ENCODE measurements around the gene HSPG2.
A peak's percentile ranks its signal among the peaks of the same experiment; 100 is the strongest.

The HSPG2 gene

DNA sequence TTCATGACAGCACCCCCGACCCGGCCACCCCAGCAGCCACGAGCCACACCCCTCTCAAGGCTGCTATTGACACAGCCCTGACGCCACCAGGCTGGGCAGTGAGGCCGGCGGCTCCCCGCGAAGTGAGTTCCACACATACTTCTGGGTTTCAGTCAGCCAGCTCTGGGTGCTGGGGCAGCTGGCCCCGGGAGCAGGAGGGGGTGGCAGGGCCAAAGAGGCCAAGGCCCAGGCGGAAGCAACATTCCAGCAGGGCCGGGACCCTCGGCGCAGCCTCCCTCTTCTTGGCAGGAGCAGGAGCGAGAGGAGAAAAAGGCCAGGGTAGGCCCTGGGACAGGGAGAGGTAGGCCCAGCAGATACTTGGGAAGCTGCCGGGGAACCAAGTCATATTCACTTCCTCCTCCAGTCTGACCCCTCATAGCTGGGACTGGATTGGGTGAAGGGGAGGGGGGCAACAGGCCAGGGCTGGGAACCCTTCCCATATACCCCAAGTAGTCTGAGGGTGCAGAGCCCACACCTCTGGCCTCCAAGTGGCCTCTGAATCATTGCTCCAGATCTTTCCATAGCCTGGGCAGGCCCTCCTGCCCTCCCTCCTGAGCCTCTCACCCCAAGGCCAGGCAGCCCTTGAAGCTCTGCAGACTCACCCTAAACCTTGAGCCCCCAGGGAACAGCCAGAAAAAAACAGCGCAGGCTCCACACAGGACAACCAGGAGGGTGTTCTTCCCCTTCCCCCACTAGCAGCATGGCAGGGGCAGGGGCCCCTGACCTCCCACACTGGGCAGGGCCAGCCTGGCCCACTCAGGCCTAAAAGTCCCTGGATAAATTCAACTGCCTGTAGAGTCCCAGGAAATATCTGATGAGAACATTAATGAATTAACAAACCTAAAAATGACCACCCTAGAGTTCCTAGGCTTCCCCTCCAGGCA, 5.7 kb downstream of the HSPG2 start:
- H3K27me3 ChIP-seq (ENCODE audit: control insufficient read depth in 1 of 2, insufficient read depth in 2 of 2, low read length in 2 of 2) = no peaks in the 10 kb centered on the region
- H3K4me3 ChIP-seq (ENCODE audit: low read length in 2 of 2) = peak overlapping the region; percentile 2 to 60
- peaks cover 80% of the 10 kb centered on the region for H3K4me1 ChIP-seq (ENCODE audit: control insufficient read depth, insufficient read depth, low read length)
- H3K9ac ChIP-seq (ENCODE audit: low read length in 2 of 2) = peak overlapping the region; percentile 74 to 83
- no peaks in the 10 kb centered on the region for H3K9me3 ChIP-seq (ENCODE audit: control insufficient read depth in 2 of 2, low read length in 2 of 2)
- H3K36me3 ChIP-seq (ENCODE audit: control insufficient read depth in 2 of 2, insufficient read depth in 2 of 2, low read length in 2 of 2) = peaks cover 0 to 2% of the 10 kb centered on the region in 2 donors
- H3K27ac ChIP-seq (ENCODE audit: low read length) = peak overlapping the region; percentile 95

GRCh38 chr1:21930629-21931170, 6.4 kb downstream of the HSPG2 start:
- H3K27ac ChIP-seq (ENCODE audit: low read length) = peak overlapping the region; percentile 95
- peaks cover 0 to 2% of the 10 kb centered on the region in 2 donors for H3K36me3 ChIP-seq (ENCODE audit: control insufficient read depth in 2 of 2, insufficient read depth in 2 of 2, low read length in 2 of 2)
- peak overlapping the region; percentile 51 to 83 for H3K9ac ChIP-seq (ENCODE audit: low read length in 2 of 2)
- H3K27me3 ChIP-seq (ENCODE audit: control insufficient read depth in 1 of 2, insufficient read depth in 2 of 2, low read length in 2 of 2) = no peaks in the 10 kb centered on the region
- no peaks in the 10 kb centered on the region for H3K9me3 ChIP-seq (ENCODE audit: control insufficient read depth in 2 of 2, low read length in 2 of 2)
- H3K4me3 ChIP-seq (ENCODE audit: low read length in 2 of 2) = peak overlapping the region in 1 of 2 donors; percentile 60
- H3K4me1 ChIP-seq (ENCODE audit: control insufficient read depth, insufficient read depth, low read length) = peaks cover 80% of the 10 kb centered on the region

DNA sequence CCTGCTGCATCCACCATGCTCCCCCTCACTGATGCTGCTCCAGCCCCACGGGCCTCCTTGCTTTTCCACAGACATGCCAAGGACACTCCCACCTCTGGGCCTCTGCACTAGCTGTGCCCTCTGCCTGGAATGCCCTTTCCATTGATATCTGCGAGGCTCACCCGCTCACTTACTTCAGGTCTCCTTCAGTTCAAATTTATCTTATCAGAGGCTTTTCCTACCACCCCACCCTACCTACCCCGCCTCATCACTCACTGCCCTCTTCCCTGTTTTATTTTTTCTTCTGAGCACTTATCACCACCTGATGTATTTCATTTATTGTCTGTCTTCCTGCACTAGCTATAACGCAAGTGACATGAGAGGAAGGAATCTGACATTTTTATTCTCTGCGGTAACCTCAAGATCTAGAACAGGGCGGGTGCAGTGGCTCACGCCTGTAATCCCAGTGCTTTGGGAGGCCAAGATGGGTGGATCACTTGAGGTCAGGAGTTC, 7.0 kb downstream of the HSPG2 start:
- no peaks in the 10 kb centered on the region for H3K27me3 ChIP-seq (ENCODE audit: control insufficient read depth in 1 of 2, insufficient read depth in 2 of 2, low read length in 2 of 2)
- peak overlapping the region; percentile 95 for H3K27ac ChIP-seq (ENCODE audit: low read length)
- peaks cover 0 to 2% of the 10 kb centered on the region in 2 donors for H3K36me3 ChIP-seq (ENCODE audit: control insufficient read depth in 2 of 2, insufficient read depth in 2 of 2, low read length in 2 of 2)
- peak overlapping the region; percentile 29 to 34 for H3K9ac ChIP-seq (ENCODE audit: low read length in 2 of 2)
- no peaks in the 10 kb centered on the region for H3K9me3 ChIP-seq (ENCODE audit: control insufficient read depth in 2 of 2, low read length in 2 of 2)
- H3K4me3 ChIP-seq (ENCODE audit: low read length in 2 of 2) = peak overlapping the region in 1 of 2 donors; percentile 29
- H3K4me1 ChIP-seq (ENCODE audit: control insufficient read depth, insufficient read depth, low read length) = peaks cover 81% of the 10 kb centered on the region

DNA sequence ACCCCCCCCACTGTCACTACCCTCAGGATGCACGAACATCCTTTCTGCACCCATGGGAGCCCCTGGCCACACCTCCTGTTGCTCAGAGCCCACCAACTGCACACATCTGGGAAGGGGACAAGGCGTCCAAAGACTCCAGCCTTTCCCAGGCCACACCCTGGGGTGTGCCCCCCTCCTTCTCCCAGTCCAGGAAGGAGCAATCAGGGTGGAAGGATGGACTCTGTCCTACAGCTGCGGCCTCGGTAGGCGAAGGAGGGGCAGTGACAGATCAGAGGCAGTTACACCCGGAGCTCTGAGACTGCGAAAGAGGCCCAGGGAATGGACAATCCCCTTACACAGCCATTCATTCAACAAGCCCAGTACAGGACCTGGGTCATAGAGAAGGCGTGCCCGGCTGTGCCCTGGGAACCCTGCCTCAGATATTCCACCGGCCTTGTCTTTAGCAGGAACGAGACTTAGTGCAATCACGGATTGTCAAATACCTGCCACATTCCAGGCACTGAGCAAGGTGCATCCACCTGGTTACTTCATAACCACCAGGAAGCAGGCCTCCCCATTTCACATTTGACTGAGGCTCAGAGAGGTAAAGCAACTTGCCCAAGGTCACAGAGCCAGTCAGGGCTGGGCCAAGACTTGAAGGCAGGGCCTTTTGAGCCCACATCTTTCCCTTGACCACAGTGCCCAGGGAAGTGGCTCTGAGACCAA, 9.4 kb downstream of the HSPG2 start:
- Histone ChIP-seq H3K4me1 (ENCODE audit: control insufficient read depth, insufficient read depth, low read length) (peaks cover 84% of the 10 kb centered on the region), H3K36me3 (ENCODE audit: control insufficient read depth in 2 of 2, insufficient read depth in 2 of 2, low read length in 2 of 2) (peaks cover 0 to 2% of the 10 kb centered on the region in 2 donors), H3K27ac (ENCODE audit: low read length) (peak overlapping the region; percentile 95), H3K27me3 (ENCODE audit: control insufficient read depth in 1 of 2, insufficient read depth in 2 of 2, low read length in 2 of 2) (no peaks in the 10 kb centered on the region), H3K9me3 (ENCODE audit: control insufficient read depth in 2 of 2, low read length in 2 of 2) (no peaks in the 10 kb centered on the region), H3K4me3 (ENCODE audit: low read length in 2 of 2) (peak overlapping the region; percentile 6 to 54), H3K9ac (ENCODE audit: low read length in 2 of 2) (peak overlapping the region; percentile 64 to 73)

GRCh38 chr1:21926814-21927532, 10.1 kb downstream of the HSPG2 start:
- Histone ChIP-seq H3K4me3 (ENCODE audit: low read length in 2 of 2) (peak overlapping the region in 1 of 2 donors; percentile 54), H3K9ac (ENCODE audit: low read length in 2 of 2) (peak overlapping the region; percentile 64 to 73), H3K27ac (ENCODE audit: low read length) (peak overlapping the region; percentile 95), H3K9me3 (ENCODE audit: control insufficient read depth in 2 of 2, low read length in 2 of 2) (no peaks in the 10 kb centered on the region), H3K27me3 (ENCODE audit: control insufficient read depth in 1 of 2, insufficient read depth in 2 of 2, low read length in 2 of 2) (no peaks in the 10 kb centered on the region), H3K4me1 (ENCODE audit: control insufficient read depth, insufficient read depth, low read length) (peaks cover 84% of the 10 kb centered on the region), H3K36me3 (ENCODE audit: control insufficient read depth in 2 of 2, insufficient read depth in 2 of 2, low read length in 2 of 2) (peaks cover 2 to 3% of the 10 kb centered on the region in 2 donors)

DNA sequence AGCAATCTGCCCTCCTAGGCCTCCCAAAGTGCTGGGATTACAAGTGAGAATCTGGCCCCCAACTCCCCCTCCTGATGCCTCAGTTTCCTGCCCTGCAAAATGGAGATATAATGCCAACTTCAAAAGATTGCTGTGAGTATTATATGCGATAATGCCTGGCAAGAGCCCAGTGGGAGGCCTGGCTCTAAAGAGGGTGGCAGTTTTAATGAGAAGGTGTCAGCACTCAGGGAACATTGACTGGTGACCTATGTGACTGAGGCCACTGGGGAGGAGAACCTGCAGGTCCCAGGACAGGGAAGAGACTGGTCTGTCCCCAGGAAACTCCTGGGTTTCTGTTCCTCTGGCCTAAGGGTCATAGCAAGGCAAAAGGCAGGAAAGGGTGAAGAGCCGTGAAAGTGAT, 11.0 kb downstream of the HSPG2 start:
- peaks cover 2 to 3% of the 10 kb centered on the region in 2 donors for H3K36me3 ChIP-seq (ENCODE audit: control insufficient read depth in 2 of 2, insufficient read depth in 2 of 2, low read length in 2 of 2)
- H3K9me3 ChIP-seq (ENCODE audit: control insufficient read depth in 2 of 2, low read length in 2 of 2) = no peaks in the 10 kb centered on the region
- peaks cover 84% of the 10 kb centered on the region for H3K4me1 ChIP-seq (ENCODE audit: control insufficient read depth, insufficient read depth, low read length)
- H3K27ac ChIP-seq (ENCODE audit: low read length) = peak overlapping the region; percentile 95
- H3K4me3 ChIP-seq (ENCODE audit: low read length in 2 of 2) = peak overlapping the region; percentile 15 to 30
- no peaks in the 10 kb centered on the region for H3K27me3 ChIP-seq (ENCODE audit: control insufficient read depth in 1 of 2, insufficient read depth in 2 of 2, low read length in 2 of 2)
- peak overlapping the region; percentile 64 to 70 for H3K9ac ChIP-seq (ENCODE audit: low read length in 2 of 2)

DNA sequence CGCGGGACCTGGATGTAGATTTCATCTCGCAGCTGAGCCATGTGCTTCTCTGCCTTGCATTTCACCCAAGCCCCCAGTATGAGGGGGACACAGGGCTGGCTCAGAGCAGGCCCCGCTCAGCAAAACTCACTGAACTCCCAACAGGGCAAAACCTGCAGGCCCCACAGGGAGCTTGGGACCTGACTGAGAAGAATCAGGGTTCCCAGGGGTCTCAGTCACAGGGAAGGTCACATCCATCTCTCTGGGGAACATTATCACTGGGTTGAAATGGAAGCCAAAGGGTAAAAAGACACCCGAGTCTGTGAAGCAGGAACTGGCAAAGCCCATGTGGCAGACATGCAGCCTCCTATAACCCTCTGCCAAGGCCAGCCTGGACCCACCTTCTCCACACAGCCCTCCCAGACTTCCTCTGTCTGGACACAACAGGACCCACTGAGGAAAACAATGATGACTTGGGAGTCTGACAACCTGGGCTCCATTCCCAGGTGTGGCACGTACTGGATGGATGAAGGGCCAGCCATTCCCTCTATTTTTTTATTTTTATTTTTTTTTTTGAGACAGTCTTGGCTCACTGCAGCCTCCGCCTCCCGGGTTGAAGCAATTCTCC, 11.7 kb downstream of the HSPG2 start:
- Histone ChIP-seq H3K9ac (ENCODE audit: low read length in 2 of 2) (peak overlapping the region; percentile 25 to 62), H3K4me3 (ENCODE audit: low read length in 2 of 2) (peak overlapping the region in 1 of 2 donors; percentile 29), H3K27me3 (ENCODE audit: control insufficient read depth in 1 of 2, insufficient read depth in 2 of 2, low read length in 2 of 2) (no peaks in the 10 kb centered on the region), H3K9me3 (ENCODE audit: control insufficient read depth in 2 of 2, low read length in 2 of 2) (no peaks in the 10 kb centered on the region), H3K36me3 (ENCODE audit: control insufficient read depth in 2 of 2, insufficient read depth in 2 of 2, low read length in 2 of 2) (peaks cover 2 to 3% of the 10 kb centered on the region in 2 donors), H3K27ac (ENCODE audit: low read length) (peak overlapping the region; percentile 95), H3K4me1 (ENCODE audit: control insufficient read depth, insufficient read depth, low read length) (peaks cover 86% of the 10 kb centered on the region)

GRCh38 chr1:21924503-21925005, 12.6 kb downstream of the HSPG2 start:
- H3K4me1 ChIP-seq (ENCODE audit: control insufficient read depth, insufficient read depth, low read length) = peaks cover 87% of the 10 kb centered on the region
- H3K27me3 ChIP-seq (ENCODE audit: control insufficient read depth in 1 of 2, insufficient read depth in 2 of 2, low read length in 2 of 2) = no peaks in the 10 kb centered on the region
- peak overlapping the region; percentile 95 for H3K27ac ChIP-seq (ENCODE audit: low read length)
- peak overlapping the region in 1 of 2 donors; percentile 29 for H3K4me3 ChIP-seq (ENCODE audit: low read length in 2 of 2)
- H3K36me3 ChIP-seq (ENCODE audit: control insufficient read depth in 2 of 2, insufficient read depth in 2 of 2, low read length in 2 of 2) = peaks cover 2 to 3% of the 10 kb centered on the region in 2 donors
- no peaks in the 10 kb centered on the region for H3K9me3 ChIP-seq (ENCODE audit: control insufficient read depth in 2 of 2, low read length in 2 of 2)
- peak overlapping the region; percentile 52 to 62 for H3K9ac ChIP-seq (ENCODE audit: low read length in 2 of 2)

DNA sequence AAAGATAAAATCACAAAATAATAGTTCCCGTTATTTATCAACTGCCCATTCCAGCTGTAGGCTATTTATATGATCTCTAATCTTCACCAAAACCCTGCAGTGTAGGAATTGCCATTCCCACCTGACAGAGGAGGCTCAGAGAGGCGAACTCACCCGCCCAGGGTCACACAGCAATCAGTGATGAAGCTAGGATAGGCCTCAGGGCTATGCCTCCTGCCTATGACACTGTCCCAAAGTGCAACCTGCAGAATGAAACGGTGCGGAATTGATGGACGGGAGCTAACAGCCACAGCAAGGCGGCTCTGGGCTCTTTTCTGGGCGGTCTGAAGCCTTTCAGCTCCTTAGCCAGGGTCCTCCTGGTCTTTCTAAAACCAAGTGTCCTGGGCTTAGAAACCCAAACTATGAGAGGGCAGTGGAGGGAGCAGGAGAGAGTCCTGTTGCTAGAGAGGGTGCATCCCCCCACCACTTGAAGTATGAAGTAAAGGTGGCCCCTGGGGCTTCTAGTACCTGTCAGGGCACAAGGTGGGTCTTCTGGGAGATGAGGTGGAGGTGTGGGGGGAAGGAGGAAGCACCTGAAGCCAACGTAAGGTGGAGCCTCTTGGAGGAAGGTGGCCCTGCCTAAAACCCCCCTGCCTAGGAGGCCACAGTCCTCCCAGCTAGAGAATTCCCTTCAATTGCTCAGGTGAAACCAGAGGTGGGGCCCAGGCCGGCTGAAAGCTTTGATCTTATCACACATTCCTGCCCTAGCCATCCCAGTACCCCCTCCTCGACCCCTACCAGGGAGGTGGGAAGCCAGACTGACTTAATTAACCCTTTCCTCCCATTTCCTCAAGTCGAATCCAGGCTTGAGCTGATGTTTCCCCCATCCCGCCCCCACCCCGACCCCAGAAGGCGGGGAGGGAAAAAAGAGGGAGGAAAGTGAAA, 14.8 kb downstream of the HSPG2 start:
- H3K4me1 ChIP-seq (ENCODE audit: control insufficient read depth, insufficient read depth, low read length) = peaks cover 96% of the 10 kb centered on the region
- peak overlapping the region; percentile 95 for H3K27ac ChIP-seq (ENCODE audit: low read length)
- peak overlapping the region; percentile 62 to 69 for H3K9ac ChIP-seq (ENCODE audit: low read length in 2 of 2)

More for the DNA sequence above, 14.8 kb downstream of the HSPG2 start:
- no peaks in the 10 kb centered on the region for H3K9me3 ChIP-seq (ENCODE audit: control insufficient read depth in 2 of 2, low read length in 2 of 2)
- no peaks in the 10 kb centered on the region for H3K27me3 ChIP-seq (ENCODE audit: control insufficient read depth in 1 of 2, insufficient read depth in 2 of 2, low read length in 2 of 2)
- peaks cover 3 to 8% of the 10 kb centered on the region in 2 donors for H3K36me3 ChIP-seq (ENCODE audit: control insufficient read depth in 2 of 2, insufficient read depth in 2 of 2, low read length in 2 of 2)
- H3K4me3 ChIP-seq (ENCODE audit: low read length in 2 of 2) = no peak overlapping the region

Data from stomach smooth muscle (tissue), 2 donors.